CD4-positive, alpha-beta T cell treated with Interleukin-15 for 4 hours (primary cell): ENCODE measurements around the gene NOM1.
"Not testable (repeated sequence)": the region's sequence is repeated elsewhere in the genome, so short reads cannot be mapped to it uniquely, and the experiment has no call there.

Source experiments
- DNase-seq: peaks from one replicate; pipeline ENCODE4 v3.0.0-alpha.2; 2020; ENCODE audit warnings: low spot score

The NOM1 gene

DNA sequence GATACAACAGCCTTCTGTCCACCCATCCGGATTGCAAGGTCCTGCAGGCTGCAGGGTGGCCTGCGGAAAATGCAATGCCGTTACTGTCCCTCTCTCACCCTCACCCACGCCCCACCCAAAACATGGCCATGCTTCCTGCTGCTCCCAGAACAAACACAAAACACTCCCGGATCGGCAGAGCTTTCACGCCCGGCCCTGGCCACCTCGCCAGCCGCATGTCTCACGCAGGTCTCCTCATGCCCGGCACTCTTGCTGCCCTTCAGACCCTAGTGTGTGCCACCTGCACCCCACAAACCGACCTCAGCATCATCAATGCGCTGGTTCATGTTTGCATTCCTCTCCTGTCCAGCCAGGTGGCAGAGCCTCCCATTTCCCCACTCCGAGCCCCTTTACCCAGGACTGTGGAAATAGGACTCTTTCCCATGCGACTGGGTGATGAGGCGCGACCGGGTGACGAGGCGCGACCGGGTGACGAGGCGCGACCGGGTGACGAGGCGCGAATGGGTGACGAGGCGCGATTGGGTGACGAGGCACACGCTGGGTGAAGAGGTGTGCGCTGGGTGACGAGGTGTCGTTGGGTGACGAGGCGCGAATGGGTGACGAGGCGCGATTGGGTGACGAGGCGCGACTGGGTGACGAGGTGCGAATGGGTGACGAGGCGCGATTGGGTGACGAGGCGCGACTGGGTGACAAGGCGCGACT is 8.9 kb upstream of the NOM1 start:
- no peak for DNase-seq

DNA sequence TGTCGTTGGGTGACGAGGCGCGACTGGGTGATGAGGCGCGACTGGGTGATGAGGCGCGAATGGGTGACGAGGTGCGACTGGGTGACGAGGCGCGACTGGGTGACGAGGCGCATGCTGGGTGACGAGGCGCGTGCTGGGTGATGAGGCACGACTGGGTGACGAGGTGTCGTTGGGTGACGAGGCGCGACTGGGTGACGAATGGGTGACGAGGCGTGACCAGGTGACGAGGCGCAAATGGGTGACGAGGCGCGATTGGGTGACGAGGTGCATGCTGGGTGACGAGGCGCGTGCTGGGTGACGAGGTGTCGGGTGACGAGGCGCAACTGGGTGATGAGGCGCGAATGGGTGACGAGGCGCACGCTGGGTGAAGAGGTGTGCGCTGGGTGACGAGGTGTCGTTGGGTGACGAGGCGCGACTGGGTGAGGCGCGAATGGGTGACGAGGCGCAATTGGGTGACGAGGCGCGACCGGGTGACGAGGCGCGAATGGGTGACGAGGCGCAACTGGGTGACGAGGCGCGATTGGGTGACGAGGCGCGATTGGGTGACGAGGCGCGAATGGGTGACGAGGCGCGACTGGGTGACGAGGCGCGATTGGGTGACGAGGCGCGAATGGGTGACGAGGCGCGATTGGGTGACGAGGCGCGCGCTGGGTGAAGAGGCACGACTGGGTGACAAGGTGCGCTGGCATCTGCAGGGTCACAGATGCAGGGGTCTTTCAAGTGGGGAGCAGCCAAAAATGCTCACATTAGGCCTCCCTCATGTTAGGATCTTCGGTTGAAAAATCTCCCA is 7.9 kb upstream of the NOM1 start:
- DNase-seq: no peak

DNA sequence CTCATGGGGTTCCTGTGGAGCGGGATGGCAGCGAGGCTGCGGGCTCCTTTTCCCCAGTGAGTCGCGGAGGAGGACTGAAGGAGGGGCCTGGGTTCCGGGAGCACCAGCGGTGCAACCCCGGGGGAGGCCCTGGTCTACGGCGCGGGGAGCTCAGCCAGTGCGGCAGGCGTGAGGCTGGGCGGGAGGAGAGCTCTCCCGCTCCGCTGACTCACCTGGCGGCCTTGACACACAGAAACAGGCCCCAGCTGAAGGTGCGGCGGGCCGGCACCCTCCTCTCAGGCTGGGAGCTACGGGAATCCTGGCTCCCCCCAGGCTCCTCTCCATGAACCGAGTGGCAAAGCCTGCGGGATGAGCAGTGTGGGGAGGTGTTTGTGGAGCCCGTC is 6.8 kb upstream of the NOM1 start:
- no peak for DNase-seq

DNA sequence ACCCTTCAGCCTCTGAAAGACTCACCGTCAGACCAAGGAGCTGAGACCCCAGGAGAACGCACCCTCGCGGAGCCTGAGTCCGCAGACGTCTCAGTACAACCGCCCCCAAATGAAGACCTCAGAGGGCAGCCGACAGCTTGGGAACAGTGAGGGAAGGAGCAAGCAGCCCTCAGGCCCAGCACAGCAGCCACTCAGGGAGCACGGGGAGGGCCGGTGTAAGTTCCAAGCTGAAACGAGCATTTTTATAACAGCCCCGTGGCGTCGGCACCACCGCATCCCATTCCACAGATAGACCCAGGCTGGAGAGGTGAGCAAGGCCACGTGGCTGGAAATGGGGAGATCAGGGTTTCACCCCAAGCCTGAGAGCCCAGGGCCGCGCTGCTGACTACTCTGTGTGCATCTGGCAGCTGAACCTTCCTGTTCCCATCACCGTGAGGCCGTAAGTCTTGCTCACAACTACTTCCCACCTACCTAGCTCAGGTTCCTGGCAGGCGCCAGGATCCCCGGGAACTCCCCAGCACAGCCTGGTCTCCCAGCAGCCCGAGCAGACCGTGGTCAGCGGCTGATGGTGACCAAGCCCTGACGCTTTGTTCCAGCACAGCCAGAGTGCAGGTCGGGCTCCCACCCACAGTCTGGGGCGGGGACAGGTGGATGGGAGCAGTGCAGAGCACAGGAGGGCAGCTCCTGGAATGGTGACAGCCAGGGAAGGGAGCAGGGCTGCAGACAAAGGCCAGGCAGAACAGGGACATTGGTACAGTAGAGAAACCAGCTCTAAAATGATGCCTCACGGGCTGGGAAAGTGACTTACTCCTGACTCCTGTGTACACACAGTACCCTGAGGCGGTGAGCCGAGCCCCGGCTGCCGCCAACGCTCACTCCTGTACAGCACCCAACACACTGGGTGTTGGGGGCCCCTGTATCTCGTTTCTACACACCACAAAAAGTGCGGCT is 6.1 kb upstream of the NOM1 start:
- DNase-seq: no peak

DNA sequence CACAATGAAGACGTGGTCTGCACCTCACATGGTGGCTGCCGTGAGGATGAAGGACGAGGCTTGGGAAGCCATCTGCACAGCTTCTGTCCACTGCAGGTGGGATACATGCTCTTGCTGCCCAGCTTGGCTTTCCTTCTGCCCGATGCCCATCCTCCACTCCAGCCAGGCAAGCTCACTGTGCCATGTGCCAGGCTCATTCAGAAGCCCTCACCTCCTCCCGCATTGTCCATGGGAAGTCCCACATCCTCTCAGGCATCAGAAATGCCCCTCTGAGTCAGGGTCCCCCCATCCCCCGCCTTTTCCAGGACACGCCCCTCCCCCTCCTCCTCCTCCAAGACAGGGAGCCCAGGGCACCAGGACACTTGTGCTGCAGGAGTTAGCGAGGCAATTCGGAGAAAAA is 4.6 kb upstream of the NOM1 start:
- DNase-seq: no peak

DNA sequence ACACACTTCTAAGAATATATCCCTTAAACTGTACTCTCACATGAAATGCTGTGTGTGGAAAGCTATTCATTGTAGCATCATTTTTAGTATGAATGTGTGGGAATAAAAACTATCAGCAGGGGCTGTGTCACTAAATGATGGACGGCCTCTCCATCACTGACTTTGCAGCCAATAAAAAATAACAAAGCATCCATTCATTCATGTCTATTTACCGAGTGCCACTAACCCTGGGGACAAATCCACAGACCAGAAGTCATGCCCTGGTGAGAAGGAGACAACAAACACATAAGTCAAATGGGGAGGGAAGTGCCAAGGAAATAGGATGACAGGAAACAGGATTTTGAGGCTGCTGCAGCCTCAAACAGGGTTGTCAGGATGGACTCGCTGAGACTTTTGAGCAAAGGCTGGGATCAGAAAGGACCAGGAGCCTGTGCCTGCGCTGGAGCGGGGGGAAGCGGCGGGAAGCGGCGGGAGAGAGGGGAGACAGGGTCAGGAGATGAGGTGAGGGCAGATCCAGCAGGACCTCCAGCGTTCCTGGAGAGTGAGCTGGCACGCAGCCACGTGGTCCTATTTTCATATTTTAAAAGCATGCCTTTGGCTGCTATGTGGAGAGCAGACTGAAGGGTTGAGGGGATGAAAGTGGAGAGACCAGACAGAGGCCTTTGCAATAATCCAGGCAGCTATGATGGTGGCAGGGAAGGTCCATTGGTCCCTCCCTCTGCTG is 2.2 kb upstream of the NOM1 start:
- DNase-seq: no peak

DNA sequence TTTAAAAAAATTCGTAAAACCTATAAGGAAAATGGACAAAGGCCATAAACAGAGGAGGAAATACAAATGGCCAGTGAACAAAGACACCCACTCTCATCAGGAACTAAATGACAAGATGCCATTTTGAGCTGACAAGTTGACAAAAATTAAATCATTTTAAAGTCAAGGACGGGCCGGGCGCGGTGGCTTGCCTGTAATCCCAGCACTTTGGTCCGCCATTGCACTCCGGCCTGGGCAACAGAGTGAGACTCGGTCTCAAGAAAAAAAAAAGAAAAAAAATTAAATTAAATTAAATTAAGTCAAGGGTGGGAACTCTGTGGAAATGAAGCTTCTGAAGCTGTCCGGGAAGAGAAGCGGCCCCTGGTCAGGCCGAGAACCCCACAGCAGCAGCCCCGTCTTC is 1.2 kb upstream of the NOM1 start:
- no peak for DNase-seq

DNA sequence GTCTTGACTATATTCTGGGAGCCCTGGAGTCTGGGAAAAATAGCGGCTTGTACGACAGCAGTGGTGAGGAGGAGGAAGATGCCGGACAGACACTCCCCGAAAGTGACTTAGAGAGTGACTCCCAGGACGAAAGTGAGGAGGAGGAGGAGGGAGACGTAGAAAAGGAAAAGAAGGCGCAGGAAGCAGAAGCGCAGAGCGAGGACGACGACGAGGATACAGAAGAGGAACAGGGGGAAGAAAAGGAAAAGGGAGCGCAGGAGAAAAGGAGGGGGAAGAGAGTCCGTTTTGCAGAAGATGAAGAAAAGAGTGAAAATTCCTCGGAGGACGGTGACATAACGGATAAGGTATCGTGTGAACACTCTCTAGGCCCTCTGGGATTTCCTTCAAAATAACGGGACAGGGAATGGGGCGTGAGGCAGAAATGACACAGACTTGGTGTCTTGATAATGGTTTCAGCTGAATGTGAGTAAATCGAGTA is 908 bp downstream of the NOM1 start:
- DNase-seq: no peak

DNA sequence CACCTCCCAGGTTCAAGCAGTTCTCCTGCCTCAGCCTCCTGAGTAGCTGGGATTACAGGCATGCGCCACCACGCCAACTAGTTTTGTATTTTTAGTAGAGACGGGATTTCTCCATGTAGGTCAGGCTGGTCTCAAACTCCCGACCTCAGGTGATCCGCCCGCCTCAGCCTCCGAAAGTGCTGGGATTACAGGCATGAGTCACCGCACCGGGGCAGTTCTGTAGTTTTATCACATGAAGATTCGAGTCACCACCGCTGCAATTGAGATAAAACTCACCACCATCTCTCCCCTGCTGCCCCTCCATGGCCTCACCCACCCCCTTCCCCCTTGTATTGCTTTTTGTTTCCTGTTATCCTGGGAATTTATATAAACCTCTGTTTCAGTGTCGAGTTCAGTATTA is 3.7 kb downstream of the NOM1 start:
- not testable (repeated sequence) for DNase-seq

DNA sequence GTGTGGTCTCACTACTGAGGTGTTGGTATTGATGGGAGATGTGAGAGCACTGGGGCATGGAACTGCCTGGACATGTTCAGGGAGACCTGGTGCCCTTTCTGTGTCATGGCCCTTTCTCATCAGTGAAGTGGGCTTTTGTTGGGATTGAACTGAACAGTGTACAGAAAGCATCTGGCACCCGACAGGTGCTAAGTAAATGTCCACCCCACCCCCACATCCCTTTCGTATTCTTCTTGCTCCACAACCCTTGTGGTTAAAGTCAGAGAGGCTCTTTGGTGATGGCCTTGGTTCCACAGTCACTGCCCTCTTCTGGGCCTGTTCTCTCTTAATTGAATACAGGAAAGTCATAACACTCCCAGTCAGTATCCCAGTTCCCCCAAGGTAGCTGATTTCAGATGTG is 5.4 kb downstream of the NOM1 start:
- DNase-seq: no peak

DNA sequence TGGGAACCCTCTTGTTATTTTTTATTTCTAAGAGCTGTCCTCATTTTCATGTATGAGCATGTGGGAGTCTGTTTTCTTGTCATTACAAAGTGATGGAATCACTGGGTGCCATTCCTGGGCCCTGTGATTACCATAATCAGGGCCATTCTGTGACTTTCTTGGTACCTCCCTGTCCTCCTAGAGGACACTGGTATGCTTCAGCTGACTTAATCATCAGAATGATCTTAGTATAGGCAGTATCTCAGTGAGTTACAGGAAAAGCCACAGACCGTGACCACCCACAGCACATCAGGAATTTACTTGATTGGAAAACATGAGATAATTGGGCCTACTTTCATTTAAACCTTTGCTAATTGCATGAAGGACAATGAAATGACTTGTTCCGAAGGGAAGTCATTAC is 7.2 kb downstream of the NOM1 start:
- no peak for DNase-seq

DNA sequence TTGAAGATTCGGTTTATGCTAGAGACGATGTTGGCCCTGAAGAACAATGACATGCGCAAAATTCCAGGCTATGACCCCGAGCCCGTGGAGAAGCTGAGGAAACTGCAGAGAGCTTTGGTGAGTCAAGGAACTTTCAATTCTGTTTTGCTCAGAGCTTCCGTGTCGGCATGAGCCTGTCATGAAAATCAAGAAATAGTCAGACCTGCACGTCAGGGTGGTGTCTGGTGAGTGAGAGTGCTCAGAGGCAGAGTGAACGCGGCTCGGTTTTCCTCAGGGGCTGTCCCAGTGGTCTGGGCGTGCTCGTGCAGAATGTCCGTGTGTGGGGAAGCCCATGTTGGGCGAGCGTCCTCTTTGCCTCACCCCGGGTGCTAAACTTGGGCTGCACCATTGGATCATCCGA is 12.6 kb downstream of the NOM1 start:
- no peak for DNase-seq

DNA sequence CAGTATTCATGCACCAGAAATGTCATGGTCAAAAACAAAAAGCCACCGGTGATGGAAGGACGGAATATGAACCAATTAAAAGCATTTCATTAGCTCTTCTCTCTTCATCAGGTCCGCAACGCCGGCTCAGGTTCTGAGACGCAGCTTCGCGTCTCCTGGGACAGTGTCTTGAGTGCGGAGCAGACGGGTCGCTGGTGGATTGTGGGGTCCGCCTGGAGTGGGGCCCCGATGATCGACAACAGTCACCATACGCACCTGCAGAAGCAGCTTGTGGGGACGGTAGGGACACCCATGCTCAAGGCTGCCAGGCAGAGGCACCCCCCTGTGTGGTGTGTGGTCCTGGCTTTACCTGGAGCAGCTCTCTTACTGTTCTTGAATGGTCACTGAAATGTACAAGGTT is 13.4 kb downstream of the NOM1 start:
- DNase-seq: no peak

DNA sequence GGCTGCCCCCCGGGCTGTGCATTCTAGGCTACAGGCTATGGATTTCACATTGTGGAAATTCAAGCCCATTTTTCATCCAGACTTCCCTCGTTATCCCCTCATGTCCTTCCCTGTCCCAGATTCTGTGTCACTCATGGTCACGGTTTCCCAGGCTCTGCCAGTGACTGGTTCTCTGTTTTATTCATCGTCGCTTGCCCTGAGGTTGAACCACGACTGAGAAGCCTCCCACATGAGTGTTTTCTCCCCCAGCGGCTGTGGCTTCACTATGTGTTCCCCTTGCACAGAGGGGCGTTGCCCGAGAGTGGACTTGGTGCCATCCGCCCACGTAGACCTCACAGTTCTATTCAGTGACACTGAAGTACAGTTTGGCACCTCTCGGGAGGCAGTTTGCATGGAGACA is 14.0 kb downstream of the NOM1 start:
- no peak for DNase-seq

DNA sequence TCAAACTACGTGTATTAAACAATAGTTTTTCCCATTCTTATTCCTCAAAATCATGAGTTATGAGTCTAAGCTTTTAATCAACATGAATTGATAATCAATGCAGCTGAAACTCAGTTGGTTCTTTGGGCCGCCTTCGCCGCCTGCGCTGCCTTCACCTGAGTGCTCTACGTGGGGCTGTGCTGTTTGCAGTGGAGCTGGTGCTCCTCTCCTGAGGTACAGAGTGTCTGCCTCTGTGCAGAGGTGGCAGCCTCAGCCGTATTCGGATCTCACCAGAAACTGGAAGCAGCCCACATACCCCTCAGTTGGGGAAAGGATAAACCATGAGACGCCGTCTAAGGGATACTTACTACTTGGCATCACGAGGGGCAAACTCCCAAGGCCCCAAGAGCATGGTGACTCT is 15.5 kb downstream of the NOM1 start:
- DNase-seq: no peak

DNA sequence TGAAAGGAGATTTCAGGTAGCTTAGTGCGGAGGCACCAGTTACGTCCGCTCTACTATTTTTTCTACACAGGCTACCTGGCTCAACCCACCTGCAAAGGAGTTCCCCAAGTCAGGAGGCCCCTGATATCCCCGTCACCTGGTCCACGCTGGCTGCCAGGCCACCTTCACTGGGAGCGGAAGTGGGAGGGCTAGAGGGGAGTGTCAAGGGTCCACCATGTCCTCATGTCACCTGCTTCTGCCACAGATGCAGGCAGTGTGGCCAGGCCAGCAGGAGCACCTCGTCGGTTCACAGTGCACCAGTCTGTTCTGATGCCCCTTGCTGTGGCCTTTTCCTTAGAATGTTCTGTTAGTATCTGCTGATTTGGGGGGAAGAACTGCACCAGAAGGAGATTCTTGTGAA is 16.9 kb downstream of the NOM1 start:
- no peak for DNase-seq

DNA sequence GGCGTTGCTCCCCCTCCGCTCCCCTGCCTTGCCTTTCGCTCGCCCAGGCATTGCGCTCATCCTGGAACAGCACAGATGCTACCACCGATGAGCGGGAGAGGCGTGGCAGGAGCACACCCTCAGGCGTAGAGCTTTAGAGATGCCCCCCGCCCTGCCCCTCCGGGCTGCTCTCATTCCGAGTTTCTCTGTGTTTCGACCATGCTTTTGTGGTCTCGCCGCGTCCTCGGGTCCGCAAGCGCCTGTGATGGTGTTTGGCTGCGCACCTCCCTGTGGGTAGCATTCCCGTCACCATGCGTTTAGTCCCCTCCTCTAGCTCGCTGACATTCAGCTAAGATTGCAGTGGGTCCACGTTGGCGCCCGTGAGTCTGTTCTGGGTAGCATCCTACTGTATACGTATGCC is 18.7 kb downstream of the NOM1 start:
- DNase-seq: no peak

DNA sequence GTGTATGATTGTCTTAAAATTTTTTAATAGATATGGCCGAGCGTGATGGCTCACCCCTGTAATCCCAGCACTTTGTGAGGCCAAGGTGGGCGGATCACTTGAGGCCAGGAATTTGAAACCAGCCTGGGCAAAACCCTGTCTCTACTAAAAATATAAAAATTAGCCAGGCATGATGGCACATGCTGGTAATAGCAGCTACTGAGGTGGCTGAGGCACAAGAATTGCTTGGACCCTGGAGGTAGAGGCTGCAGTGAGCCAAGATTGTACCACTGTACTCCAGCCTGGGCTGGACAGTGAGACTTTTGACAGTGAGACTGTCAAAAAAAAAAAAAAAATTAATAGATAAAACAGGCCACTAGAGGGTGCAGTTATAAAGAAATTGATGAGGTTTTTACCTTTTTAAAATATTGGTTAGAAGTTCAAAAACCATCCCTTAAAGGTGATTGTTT is 20.5 kb downstream of the NOM1 start:
- DNase-seq: no peak

DNA sequence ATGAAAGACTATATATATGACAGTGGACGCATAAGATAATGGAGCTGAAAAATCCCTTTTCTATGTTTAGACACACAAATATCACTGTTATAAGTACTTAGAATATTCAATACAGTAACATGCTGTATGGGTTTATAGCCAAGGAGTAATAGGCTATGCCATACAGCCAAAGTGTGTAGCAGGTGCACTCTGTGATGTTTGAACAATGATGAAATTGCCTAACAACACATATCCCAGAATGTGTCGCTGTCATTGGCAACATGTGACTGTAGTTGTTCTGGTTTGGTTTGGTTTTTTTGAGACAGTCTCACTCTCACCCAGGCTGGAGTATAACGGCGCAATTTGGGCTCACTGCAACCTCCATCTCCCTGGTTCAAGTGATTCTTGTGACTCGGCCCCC is 26.1 kb downstream of the NOM1 start:
- no peak for DNase-seq

DNA sequence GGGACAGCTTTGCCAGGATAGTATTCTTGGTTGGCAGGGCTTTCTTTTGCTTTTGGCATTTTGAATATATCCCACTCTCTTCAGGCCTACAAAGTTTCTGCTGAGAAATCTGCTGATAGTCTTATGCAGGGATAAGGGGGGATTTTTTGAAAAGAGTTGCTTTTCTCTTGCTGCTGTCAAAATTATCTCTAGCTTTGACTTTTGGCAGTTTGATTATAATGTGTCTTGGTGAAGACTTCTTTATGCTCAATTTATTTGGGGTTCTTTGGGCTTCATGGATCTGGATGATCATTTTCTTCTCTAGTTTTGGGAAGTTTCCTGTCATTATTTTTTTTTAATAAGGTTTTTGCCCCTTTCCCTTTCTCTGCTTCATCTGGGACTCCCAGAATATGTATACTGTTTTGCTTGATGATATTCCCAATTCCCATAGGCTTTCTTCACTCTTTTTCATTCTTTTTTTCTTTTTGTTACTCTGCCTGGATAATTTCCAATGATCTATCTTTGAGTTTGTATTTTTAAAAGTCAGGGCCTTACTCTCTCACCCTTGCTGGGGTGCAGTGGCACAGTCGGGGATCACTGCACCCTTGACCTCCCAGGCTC is 29.6 kb downstream of the NOM1 start:
- DNase-seq: no peak

DNA sequence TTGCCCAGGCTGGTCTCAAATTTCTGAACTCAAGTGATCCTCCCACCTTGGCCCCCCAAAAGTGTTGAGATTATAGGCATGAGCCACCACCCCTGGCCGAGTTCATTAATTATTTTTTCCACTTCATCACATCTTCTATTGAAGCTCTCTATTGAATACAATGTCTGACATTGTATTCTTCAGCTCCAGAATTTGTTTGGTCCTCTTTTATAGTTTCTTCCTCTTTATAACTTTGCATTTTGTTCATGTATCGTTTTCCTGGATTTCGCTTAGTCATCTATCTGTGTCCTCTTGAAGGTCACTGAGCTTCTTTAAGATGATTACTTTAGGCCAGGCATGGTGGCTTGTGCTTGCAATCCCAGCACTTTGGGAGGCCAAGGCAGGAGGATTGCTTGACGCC is 30.2 kb downstream of the NOM1 start:
- no peak for DNase-seq
